ENCODE results near the gene ZNF324.

DNA sequence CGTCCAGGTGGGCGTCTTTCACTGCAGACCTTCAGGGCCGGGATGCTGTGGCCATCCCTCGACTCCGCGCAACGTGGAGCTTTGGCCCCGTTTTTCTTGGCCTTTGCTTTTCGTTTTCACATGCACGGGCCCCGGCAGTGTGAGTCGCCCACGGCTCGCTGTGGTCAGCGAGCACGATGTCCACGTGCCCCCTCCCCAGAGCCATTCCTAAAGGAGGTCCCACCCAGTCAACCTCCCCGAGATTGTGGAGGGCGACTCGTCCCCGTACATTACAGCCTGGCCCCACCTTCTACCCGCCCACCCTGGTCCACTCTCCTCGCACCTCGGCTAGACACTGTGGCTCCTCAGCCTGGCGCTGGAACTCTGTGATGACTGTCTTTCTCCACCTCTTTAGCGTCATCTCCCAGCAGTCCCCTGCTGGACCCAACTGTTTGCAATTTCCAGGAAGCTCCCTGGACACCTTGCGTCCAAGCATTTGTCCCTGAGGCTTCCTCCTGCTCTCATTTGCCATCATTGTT is 9.7 kb downstream of the ZNF324 start:
- TF ChIP-seq EP300 (IDR thresholded peaks at IDR 0.05; ENCODE audit: low read depth in 2 of 2, low read length in 2 of 2): no peak
- no peak; the same call in 1 of the 2 replicates for TF ChIP-seq EP300 (CRISPR knock-in tag; IDR thresholded peaks at IDR 0.05; ENCODE audit: borderline replicate concordance)
- TF ChIP-seq TBL1XR1 (IDR thresholded peaks at IDR 0.05; ENCODE audit: borderline replicate concordance, low read length, partially characterized antibody): no peak
- TF ChIP-seq ZBTB42 (CRISPR knock-in tag; IDR thresholded peaks at IDR 0.05): no peak
